Central memory CD8-positive, alpha-beta T cell (primary cell): Measurements from ENCODE around the gene MAD1L1.

Experiments
- ATAC-seq: fragments of 150-1000 bp; cut with Tn5 transposase; replicated peaks from 2 replicates; pipeline ENCODE4 v1.10.0; 2022; ENCODE audit warnings: mild to moderate bottlenecking, moderate FRiP score, moderate number of reproducible peaks; ENCODE audit not compliant: poor library complexity, severe bottlenecking; ENCODE audit errors: extremely low read depth
- DNase-seq, 2 donors: peaks; one replicate each; pipeline ENCODE4 v3.0.0; 2021; ENCODE audit warnings: low spot score in 2 of 2
- H3K27ac Mint-ChIP-seq: one replicate; pipeline ENCODE4 v1.8.0; 2022; ENCODE audit warnings: low read depth, mild to moderate bottlenecking, moderate library complexity, mixed read lengths
- H3K27me3 Mint-ChIP-seq: one replicate; pipeline ENCODE4 v1.8.0; 2022; ENCODE audit warnings: mixed read lengths
- H3K36me3 Mint-ChIP-seq: one replicate; pipeline ENCODE4 v1.8.0; 2022; ENCODE audit warnings: mild to moderate bottlenecking, moderate library complexity, mixed read lengths; ENCODE audit not compliant: insufficient read depth
- H3K4me1 Mint-ChIP-seq: one replicate; pipeline ENCODE4 v1.8.0; 2022; ENCODE audit warnings: mixed read lengths
- H3K4me3 Mint-ChIP-seq: one replicate; pipeline ENCODE4 v1.8.0; 2022; ENCODE audit warnings: mild to moderate bottlenecking, moderate library complexity, mixed read lengths
- H3K9me3 Mint-ChIP-seq: one replicate; pipeline ENCODE4 v1.8.0; 2022; ENCODE audit warnings: mixed read lengths

MAD1L1 gene

DNA sequence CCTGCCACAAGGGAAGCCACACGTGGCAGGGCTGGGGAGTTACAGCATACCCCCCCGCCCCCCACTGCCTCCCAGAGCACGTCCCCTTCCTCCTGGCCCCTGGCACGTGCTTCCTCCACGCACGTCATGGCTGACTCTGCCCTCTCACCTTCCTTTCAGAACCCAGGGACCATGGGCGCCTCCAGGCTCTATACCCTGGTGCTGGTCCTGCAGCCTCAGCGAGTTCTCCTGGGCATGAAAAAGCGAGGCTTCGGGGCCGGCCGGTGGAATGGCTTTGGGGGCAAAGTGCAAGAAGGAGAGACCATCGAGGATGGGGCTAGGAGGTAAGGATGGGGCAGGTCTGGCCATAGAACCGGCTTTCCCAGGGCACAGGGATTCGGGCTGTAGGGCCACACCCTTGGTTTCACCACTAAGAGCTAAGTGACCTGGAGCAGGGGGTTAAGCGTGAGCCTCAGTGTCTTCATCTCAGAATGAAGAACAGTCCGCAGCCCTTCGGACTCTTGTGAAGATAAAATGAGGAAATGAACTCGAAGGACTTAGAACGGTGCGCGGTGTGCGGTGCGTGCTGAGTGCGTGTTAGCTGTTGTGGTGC, 11.8 kb upstream of the MAD1L1 start:
- no peak for ATAC-seq
- Mint-ChIP-seq H3K36me3 (peaks cover 8% of the 10 kb centered on the region), H3K9me3 (no peaks in the 10 kb centered on the region), H3K4me3 (no peak overlapping the region), H3K4me1 (peaks cover 16% of the 10 kb centered on the region), H3K27me3 (no peaks in the 10 kb centered on the region), H3K27ac (no peak overlapping the region)
- no peak for DNase-seq

DNA sequence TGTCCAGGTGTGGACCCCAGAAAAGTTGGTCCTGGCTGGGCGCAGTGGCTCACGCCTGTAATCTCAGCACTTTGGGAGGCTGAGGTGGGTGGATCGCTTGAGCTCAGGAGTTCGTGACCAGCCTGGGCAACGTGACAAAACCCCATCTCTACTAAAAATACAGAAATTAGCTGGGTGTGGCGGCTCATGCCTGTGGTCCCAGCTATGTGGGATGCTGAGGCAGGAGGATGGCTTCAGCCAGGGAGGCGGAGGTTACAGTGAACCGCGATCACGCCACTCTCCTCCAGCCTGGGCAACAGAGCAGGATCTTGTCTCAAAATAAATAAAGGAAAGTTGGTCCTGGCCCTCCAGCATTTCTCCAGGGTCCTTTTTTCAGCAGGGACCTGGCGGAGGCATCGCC, 10.7 kb upstream of the MAD1L1 start:
- Mint-ChIP-seq H3K4me1 (peaks cover 9% of the 10 kb centered on the region), H3K36me3 (peaks cover 12% of the 10 kb centered on the region), H3K27ac (no peak overlapping the region), H3K4me3 (peak overlapping the region; percentile 90), H3K9me3 (no peaks in the 10 kb centered on the region), H3K27me3 (no peaks in the 10 kb centered on the region)
- DNase-seq: no peak
- ATAC-seq: no peak

DNA sequence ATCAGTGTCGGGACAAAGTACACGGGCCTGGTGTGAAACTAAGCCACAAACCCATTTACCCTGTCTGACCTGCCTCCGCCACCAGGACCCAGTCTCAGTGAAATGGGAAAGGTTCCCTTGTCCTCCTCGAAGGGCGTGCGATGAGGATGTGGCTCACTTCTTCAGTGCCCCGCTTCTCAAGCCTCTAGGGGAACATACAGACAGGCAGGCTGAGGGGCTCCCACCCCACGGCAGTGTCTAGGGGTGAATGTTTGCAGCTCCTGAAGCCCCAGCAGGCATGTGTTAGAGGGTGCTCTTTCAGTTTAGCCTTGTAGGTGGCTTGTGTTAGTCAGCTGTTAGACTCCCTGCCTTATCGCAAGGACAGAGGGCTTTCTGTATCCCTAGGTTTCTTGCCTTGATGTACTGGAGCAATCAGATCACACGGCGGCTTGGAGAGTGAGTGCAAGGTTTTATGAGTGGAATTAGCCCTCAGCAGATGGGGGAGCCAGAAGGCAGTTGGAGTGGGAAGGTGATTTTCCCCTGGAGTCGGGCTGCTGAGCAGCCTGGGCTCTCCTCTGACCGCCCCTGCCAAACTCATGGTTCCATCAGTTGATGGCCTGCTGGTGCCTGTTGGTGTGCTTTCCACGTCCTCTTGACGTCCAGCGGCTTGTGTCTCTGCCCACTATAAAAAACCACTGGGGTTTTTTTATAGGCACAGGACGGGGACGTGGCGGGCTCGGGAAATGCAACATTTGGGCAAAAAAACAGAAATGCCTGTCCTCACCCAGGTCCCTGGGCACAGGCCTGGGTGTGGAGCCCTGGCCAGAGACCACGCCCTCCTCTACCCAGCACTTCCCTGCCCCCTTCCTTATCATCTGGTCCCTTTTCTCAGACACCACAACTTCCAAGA, 10.0 kb upstream of the MAD1L1 start:
- Mint-ChIP-seq H3K4me3 (peak overlapping the region; percentile 90), H3K9me3 (no peaks in the 10 kb centered on the region), H3K4me1 (peaks cover 9% of the 10 kb centered on the region), H3K36me3 (peaks cover 15% of the 10 kb centered on the region), H3K27me3 (no peaks in the 10 kb centered on the region), H3K27ac (peak overlapping the region; percentile 93)
- DNase-seq: no peak
- ATAC-seq: peak; percentile 42

DNA sequence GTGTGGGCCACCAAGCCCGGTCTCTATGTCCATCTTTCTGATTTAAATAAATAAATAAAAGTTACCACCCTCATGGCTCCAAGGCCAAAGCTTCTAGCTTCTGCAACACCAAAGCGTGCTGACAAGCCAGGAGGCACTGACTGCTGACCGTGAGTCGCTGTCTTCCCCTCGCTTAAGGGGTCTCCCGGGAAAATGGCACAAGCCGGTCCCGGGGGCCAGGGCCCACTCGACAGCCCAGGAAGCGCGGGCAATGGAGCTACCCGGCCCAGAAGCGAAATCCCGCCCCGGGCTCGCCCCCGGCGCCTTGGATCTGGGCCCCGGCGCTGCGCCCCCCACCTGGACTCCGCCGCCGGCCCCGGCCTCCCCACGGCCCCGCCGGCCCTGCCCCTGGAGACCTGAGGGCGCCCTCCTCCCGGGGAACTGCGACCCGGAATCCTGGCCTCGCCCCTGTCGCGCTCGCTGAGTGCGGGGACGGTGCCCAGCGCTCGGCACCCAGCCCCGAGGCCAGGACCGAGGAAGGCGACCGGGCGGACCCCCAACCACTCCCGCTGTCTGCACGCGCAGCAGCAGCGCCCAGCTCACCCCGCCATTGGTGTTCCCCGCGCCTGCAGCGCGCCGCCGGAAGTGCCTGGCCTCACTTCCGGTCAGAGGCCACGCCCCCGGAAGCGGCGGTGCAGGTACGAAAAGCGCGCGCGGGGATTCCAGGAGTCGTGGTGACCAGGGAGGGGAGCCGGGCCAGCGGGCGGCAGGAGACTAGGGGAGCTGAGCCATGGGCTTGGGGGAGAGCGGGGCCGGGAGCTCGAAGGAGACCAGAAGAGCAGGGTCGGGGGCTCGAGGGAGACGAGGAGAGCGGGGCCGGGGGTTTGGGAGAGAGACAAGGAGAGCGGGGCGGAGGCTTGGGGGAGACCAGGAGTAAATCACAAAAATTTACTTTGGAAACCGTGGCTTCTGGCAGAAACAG, 9.1 kb upstream of the MAD1L1 start, which contains the start of the genes MRM2 and NUDT1:
Gene MRM2 (minus strand): TSS at position 626 of the 961 bp plus-strand sequence. CDS start 36 bp downstream, at position 590.
Gene NUDT1 (plus strand): TSS at position 647 of the 961 bp plus-strand sequence. CDS start 2,349 bp downstream, outside the sequence.
- H3K27ac Mint-ChIP-seq: peak within 1 kb of the TSS; percentile 93
- no peaks in the 10 kb centered on the region for H3K9me3 Mint-ChIP-seq
- H3K4me1 Mint-ChIP-seq: peaks cover 14% of the 10 kb centered on the region
- H3K27me3 Mint-ChIP-seq: no peaks in the 10 kb centered on the region
- ATAC-seq (peak; percentile 57), DNase-seq (peak; percentile 22 to 28)
- peaks cover 19% of the 10 kb centered on the region for H3K36me3 Mint-ChIP-seq
- peak within 1 kb of the TSS; percentile 90 for H3K4me3 Mint-ChIP-seq

DNA sequence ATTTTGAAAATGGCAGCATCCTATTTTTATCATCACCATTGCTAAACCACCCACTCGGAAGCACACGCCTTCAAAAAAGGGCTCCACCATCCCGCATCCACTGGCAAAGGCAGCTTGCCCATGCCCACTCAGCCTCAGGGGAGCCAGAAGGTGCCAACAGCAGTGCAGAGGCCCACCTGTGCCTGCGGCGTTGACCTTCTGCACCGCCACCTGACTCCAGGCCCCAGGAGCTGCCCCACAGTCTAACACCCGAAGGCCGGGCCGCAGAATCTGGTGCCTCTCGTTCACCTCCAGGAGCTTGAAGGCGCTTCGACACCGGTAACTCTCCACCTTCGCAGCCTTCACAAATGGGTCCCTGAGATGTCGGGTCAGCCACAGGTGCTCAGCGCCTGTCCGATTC, 6.5 kb upstream of the MAD1L1 start:
- H3K4me3 Mint-ChIP-seq: no peak overlapping the region
- peaks cover 10% of the 10 kb centered on the region for H3K4me1 Mint-ChIP-seq
- H3K27me3 Mint-ChIP-seq: no peaks in the 10 kb centered on the region
- ATAC-seq (no peak), DNase-seq (no peak)
- H3K36me3 Mint-ChIP-seq: peaks cover 21% of the 10 kb centered on the region
- no peaks in the 10 kb centered on the region for H3K9me3 Mint-ChIP-seq
- no peak overlapping the region for H3K27ac Mint-ChIP-seq

DNA sequence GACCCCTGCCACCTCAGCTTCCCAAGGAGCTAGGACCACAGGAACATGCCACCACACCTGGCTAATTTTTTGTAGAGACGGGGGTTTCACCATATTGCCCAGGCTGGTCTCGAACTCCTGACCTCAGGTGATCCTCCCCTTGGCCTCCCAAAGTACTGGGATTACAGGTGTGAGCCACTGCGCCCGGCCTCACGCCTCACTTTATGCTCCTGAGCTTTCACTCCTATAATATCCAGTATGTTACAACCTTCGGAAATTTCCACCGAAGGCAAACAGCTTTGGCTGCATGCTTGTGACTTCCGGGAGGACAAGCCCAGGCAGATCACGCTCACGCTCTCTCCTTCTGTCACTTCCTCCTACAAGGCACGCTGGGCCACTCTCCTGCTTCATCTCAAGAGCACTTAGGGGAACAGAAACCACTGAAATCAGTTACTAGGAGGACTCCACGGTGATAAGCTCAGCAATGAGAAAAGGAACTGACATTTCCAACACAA, 4.4 kb upstream of the MAD1L1 start:
- DNase-seq (no peak), ATAC-seq (no peak)
- Mint-ChIP-seq H3K36me3 (peaks cover 24% of the 10 kb centered on the region), H3K4me3 (no peak overlapping the region), H3K4me1 (peaks cover 12% of the 10 kb centered on the region), H3K27ac (no peak overlapping the region), H3K9me3 (no peaks in the 10 kb centered on the region), H3K27me3 (no peaks in the 10 kb centered on the region)

DNA sequence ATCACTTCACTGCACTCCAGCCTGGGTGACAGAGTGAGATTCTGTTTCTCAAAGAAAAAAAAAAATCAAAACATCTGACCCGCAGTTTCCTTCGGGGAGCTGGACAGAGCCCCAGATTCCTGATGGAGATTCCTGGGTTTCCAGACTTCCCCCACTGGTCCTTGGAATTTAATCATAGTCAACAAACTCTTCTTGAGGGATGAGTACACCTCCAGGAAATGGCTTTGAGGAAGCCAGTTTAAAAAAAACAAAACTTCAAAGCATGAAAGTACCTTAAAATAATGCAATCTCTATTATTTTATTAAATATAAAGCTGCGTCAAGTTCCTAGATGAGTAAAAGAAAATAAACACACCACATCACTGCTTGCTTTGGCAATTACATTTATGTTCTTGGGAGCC, 1.2 kb upstream of the MAD1L1 start:
- peaks cover 26% of the 10 kb centered on the region for H3K36me3 Mint-ChIP-seq

DNA sequence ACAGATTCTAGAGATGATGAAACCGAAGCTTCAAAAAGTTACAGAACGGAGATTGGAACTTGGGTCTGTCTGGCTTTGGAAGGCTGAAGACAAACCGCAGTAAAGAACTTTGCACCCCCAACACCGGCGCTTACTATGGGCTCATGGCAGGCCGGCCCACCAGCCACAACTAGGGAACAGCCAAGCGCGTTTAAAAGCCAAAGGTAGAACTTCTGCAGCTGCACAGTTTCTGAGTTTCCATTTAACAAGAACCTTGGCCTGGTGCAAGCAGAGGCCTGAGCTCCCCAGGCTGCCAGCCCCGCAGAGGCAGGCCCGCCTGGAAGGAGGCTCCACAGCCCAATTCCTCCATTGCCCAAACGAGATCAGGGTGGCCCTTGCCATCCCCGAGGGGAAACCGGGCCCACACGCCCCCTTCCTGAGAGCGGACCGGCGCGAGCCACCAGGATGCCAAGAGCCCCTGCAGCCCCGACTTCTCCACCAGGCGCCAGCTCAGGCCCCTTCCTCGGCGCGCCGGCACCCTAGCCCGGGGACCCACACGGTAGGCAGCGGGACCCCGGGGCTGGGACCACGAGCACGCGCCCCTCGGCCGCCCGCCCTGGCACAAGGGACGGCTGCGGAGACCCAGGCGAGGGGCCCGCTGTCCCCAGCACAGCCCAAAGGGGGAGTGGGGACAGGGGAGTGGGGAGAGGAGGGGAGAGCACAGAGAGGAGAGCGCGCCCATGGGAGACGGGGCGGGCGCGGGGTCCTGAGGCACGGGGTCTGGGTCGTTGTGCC, 566 bp downstream of the MAD1L1 start:
- Mint-ChIP-seq H3K9me3 (no peaks in the 10 kb centered on the region), H3K4me1 (peaks cover 34% of the 10 kb centered on the region), H3K27ac (peak overlapping the region; percentile 68), H3K4me3 (peak overlapping the region; percentile 90), H3K27me3 (no peaks in the 10 kb centered on the region), H3K36me3 (peaks cover 16% of the 10 kb centered on the region)
- peak; percentile 47 for ATAC-seq
- peak in 1 of 2 donors; percentile 22 for DNase-seq

More for the DNA sequence above, 1.2 kb upstream of the MAD1L1 start:
- DNase-seq (no peak), ATAC-seq (no peak)
- Mint-ChIP-seq H3K27me3 (no peaks in the 10 kb centered on the region), H3K9me3 (no peaks in the 10 kb centered on the region), H3K4me1 (peaks cover 34% of the 10 kb centered on the region), H3K27ac (no peak overlapping the region), H3K4me3 (peak overlapping the region; percentile 41)

DNA sequence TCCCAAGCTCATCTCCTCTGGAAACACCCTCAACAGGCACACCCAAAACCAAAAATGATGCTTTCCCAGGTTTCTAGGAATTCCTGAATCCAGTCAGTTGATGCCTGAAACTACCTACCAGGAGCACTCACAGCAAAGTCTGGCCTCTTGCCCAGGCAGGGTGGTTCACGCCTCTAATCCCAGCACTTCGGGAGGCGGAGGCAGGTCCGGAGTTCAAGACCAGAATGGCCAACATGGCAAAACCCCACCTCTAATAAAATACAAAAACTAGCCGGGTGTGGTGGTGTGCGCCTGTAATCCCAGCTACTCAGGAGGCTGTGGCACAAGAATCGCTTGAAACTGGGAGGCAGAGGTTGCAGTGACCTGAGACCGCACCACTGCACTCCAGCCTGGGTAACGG, 1.9 kb downstream of the MAD1L1 start:
- DNase-seq (no peak), ATAC-seq (no peak)
- peak overlapping the region; percentile 38 for H3K4me3 Mint-ChIP-seq
- H3K9me3 Mint-ChIP-seq: no peaks in the 10 kb centered on the region
- no peak overlapping the region for H3K27ac Mint-ChIP-seq
- peaks cover 35% of the 10 kb centered on the region for H3K4me1 Mint-ChIP-seq
- no peaks in the 10 kb centered on the region for H3K27me3 Mint-ChIP-seq
- H3K36me3 Mint-ChIP-seq: peaks cover 20% of the 10 kb centered on the region

DNA sequence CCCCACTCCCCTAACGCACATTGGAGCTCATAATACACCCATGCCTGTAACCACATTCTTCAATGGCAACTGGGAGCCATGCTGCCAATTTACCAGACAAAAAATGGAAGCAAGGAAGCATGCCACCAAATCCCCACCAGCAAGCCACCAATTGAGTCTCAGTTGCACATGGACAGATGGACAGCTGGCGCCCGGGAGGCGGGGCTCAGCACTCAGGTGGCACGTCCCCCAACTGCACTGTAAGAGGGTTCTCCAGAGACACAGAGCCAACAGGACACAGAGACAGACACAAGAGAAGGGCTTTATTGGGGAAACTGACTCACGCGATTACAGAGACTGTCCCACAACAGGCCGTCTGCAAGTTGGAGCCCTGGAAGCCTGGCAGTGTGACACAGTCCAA, 2.5 kb downstream of the MAD1L1 start:
- H3K36me3 Mint-ChIP-seq: peaks cover 20% of the 10 kb centered on the region
- H3K4me3 Mint-ChIP-seq: peak overlapping the region; percentile 11
- H3K27me3 Mint-ChIP-seq: no peaks in the 10 kb centered on the region
- DNase-seq (no peak), ATAC-seq (no peak)
- H3K4me1 Mint-ChIP-seq: peaks cover 37% of the 10 kb centered on the region
- no peak overlapping the region for H3K27ac Mint-ChIP-seq
- no peaks in the 10 kb centered on the region for H3K9me3 Mint-ChIP-seq

DNA sequence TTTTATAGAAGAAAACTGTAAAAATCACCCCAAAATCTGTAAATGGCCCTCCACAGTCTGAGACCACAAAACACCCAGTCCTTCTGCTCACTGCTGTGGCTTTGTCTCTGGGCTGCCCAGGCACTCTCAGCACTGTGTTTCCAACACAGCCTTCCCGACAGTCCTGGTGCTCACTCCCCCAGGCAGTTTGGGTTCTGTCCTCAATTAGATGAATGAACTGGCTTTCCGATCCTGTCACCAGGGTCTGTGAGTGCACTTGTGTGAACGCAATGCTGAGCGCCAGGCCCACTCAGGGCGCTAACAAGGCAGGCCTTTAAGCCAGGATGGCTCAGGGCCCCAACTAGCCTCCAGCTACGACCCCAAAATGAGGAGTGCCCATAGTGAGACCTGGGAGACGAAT, 3.3 kb downstream of the MAD1L1 start:
- peaks cover 37% of the 10 kb centered on the region for H3K4me1 Mint-ChIP-seq
- no peak for DNase-seq
- peaks cover 20% of the 10 kb centered on the region for H3K36me3 Mint-ChIP-seq
- ATAC-seq: no peak
- no peak overlapping the region for H3K4me3 Mint-ChIP-seq
- H3K9me3 Mint-ChIP-seq: no peaks in the 10 kb centered on the region
- H3K27me3 Mint-ChIP-seq: no peaks in the 10 kb centered on the region
- H3K27ac Mint-ChIP-seq: no peak overlapping the region
